ENCODE measurements around the gene RRM2. TPM values are rescaled to one million over a fixed set of nuclear protein-coding genes. Genes with fewer than 3 reads are reported as not detected.

RRM2 gene
- total and polyA plus RNA-seq, 10 donors = 2.3 to 39.2 (median 13.5) TPM

- no peak overlapping the region for H3K27ac ChIP-seq
- peak; percentile 51 for DNase-seq
- intact Hi-C loops (cut with DNase I; ENCODE audit: low total_unique reads) = no loop called here
- H3K9me3 ChIP-seq = no peaks in the 10 kb centered on the region
- no peak overlapping the region for H3K4me3 ChIP-seq
- 92 to 96% (median 95%) methylated on average over 10 to 13 of the region's 13 CpGs for WGBS, 5 donors
- H3K36me3 ChIP-seq = peaks cover 0 to 63% (median 0%) of the 10 kb centered on the region in 6 donors
- no peaks in the 10 kb centered on the region for H3K27me3 ChIP-seq (replicated peaks in 1 of 7)
- TF ChIP-seq POLR2AphosphoS5 (IDR thresholded peaks at IDR 0.05) = no peak
- peaks cover 0 to 14% (median 0%) of the 10 kb centered on the region in 6 donors for H3K4me1 ChIP-seq
Measured at GRCh38 chr2:10160203-10160955, 37.8 kb downstream of the RRM2 start.

DNA sequence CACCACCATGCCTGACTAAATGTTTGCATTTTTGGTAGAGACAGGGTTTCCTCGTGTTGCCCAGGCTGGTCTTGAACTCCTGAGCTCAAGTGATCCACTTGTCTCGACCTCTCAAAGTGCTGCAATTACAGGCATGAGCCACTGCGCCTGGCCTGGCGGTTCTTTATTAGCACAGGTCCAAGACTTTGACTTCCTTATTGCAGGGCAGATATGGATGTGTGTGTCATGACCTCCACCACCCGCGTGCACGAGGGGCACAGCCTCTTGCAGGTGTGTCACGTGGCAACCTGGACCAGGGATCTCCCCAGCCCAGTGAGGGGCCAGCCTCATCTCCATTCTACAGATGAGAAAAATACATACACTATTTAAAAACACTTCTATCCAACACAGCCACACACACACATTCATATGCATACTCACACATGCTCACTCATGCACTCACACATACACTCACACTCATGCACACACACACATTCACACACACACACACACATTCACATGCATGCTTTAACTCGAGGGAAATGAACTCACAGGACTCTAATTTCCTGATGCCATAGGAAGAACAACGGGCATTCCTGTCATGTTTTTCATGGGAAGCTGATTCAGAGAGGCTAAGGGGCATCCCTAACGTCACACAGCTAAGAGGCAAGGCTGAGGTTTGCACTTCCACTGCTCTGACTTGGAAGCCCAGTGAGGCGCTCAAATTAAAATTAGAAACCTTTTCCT, 38.8 kb downstream of the RRM2 start:
- Histone ChIP-seq H3K4me3 (no peak overlapping the region), H3K9me3 (no peaks in the 10 kb centered on the region), H3K27me3 (replicated peaks in 1 of 7) (no peaks in the 10 kb centered on the region), H3K27ac (no peak overlapping the region), H3K4me1 (peaks cover 0 to 14% (median 0%) of the 10 kb centered on the region in 6 donors), H3K36me3 (peaks cover 0 to 63% (median 0%) of the 10 kb centered on the region in 6 donors)
- no peak for TF ChIP-seq POLR2AphosphoS5 (IDR thresholded peaks at IDR 0.05)
- no peak for TF ChIP-seq POLR2A (IDR thresholded peaks at IDR 0.05)
- TF ChIP-seq, protein P1, sequence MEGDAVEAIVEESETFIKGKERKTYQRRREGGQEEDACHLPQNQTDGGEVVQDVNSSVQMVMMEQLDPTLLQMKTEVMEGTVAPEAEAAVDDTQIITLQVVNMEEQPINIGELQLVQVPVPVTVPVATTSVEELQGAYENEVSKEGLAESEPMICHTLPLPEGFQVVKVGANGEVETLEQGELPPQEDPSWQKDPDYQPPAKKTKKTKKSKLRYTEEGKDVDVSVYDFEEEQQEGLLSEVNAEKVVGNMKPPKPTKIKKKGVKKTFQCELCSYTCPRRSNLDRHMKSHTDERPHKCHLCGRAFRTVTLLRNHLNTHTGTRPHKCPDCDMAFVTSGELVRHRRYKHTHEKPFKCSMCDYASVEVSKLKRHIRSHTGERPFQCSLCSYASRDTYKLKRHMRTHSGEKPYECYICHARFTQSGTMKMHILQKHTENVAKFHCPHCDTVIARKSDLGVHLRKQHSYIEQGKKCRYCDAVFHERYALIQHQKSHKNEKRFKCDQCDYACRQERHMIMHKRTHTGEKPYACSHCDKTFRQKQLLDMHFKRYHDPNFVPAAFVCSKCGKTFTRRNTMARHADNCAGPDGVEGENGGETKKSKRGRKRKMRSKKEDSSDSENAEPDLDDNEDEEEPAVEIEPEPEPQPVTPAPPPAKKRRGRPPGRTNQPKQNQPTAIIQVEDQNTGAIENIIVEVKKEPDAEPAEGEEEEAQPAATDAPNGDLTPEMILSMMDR (IDR thresholded peaks at IDR 0.05 in 8 of 11, conservative IDR thresholded peaks at IDR 0.05 in 3 of 11) = no peak
- intact Hi-C loops (cut with DNase I; ENCODE audit: low total_unique reads) = no loop called here
- WGBS, 5 donors = 82 to 91% (median 84%) methylated on average over 12 of the region's 12 CpGs
- peak; percentile 42 for DNase-seq

DNA sequence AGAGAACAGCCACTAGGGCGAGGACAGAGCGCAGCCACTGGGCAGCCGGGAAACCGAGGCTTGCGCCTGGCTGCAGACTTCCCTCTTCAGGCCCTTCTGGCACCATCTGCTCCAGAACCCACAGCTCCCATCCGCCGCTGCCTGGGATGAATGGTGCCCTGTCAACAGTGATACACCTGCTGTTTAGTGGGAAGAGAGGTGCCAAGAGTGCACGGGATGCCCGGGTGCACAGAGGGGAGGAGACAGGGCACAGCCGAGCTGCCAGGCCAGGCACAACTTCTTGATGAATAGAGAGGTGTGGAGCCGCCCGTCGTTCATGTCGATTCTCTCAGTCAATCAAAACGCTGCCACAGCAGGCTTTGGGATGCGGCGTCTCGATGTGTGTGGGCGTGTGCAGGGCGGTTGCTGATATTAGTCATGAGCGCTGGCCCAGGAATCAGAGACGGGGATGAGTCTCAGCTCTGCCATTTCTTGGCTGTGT, 39.5 kb downstream of the RRM2 start:
- 90 to 95% (median 95%) methylated on average over 12 to 22 of the region's 22 CpGs for WGBS, 5 donors
- Histone ChIP-seq H3K4me3 (no peak overlapping the region), H3K9me3 (no peaks in the 10 kb centered on the region), H3K27me3 (replicated peaks in 1 of 7) (no peaks in the 10 kb centered on the region), H3K4me1 (peaks cover 0 to 14% (median 0%) of the 10 kb centered on the region in 6 donors), H3K27ac (no peak overlapping the region), H3K36me3 (peaks cover 0 to 65% (median 0%) of the 10 kb centered on the region in 6 donors)
- no peak for TF ChIP-seq POLR2A (IDR thresholded peaks at IDR 0.05)
- TF ChIP-seq, protein P1 (IDR thresholded peaks at IDR 0.05 in 8 of 11, conservative IDR thresholded peaks at IDR 0.05 in 3 of 11) = no peak
- DNase-seq = peak; percentile 61
- intact Hi-C loops (cut with DNase I; ENCODE audit: low total_unique reads) = no loop called here

DNA sequence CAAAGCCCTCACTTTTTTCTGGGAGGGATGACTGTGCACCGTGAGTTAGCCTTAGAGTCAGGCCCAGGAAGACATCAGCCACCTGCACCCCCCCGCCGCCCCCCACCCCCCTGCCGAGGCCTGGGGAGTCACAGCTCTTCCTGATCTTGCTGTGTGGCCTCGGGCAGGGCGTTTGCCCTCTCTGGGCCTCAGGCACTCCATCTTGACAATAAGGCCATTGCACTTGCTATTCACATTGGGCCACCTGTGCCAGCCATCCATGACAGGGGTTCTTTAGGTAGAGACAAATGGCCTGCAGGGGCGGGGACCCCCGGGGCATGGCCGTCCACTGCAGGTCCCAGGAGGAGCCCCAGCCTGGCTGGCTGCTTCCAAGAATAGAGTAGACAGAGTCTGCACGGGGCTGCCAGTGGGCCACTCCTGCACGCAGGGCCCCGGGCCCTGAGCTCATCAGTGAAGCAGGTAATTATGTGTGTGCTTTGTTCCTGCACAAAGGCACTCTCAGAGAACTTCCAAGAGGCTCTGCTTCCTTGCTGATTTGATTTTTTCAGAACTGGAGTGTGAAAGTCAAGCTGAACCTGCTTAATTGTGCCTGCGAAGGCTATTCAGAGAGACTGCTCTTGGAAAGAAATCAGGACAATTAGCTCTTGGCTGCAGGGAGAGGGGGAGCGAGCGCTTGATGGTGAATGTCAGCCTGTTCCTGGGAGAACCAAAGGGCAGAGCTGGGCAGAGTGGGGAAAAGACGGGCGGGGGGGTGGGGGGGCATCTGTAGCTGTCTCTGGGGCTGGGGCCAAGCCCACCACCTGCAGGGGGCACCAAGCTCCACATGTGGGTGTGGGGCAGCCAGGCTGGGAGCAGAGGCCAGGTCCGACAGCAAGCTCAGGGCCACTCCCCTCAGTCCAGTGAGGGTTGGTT, 40.3 kb downstream of the RRM2 start:
- H3K4me1 ChIP-seq = peaks cover 0 to 14% (median 0%) of the 10 kb centered on the region in 6 donors
- H3K36me3 ChIP-seq = peaks cover 0 to 68% (median 0%) of the 10 kb centered on the region in 6 donors
- TF ChIP-seq POLR2A (IDR thresholded peaks at IDR 0.05) = no peak
- TF ChIP-seq, protein P1 (IDR thresholded peaks at IDR 0.05 in 8 of 11, conservative IDR thresholded peaks at IDR 0.05 in 3 of 11) = no peak
- TF ChIP-seq POLR2AphosphoS5 (IDR thresholded peaks at IDR 0.05) = no peak

More for the DNA sequence above, 40.3 kb downstream of the RRM2 start:
- H3K27ac ChIP-seq = no peak overlapping the region
- no peaks in the 10 kb centered on the region for H3K9me3 ChIP-seq
- 89 to 96% (median 91%) methylated on average over 16 to 18 of the region's 18 CpGs for WGBS, 5 donors
- H3K27me3 ChIP-seq (replicated peaks in 1 of 7) = no peaks in the 10 kb centered on the region
- intact Hi-C loops (cut with DNase I; ENCODE audit: low total_unique reads) = no loop called here
- peak; percentile 45 for DNase-seq
- H3K4me3 ChIP-seq = no peak overlapping the region
